GM12878 (cell line): Measurements from ENCODE around the gene ZNF496. TPM values are rescaled to one million over a fixed set of nuclear protein-coding genes. Genes with fewer than 3 reads are reported as not detected.
A peak's percentile ranks its signal among the peaks of the same experiment; 100 is the strongest.

Experiments
- BHLHE40 ChIP-seq, 2 experiments: fragments of 450-650 bp in 1 of 2; IDR thresholded peaks; 2 replicates each; pipeline ENCODE4 v1.6.1; 2011 to 2017; ENCODE audit warnings: low read depth in 2 of 2, borderline replicate concordance in 1 of 2, improper control_type of control experiment in 1 of 2, low read length in 1 of 2, mild to moderate bottlenecking in 1 of 2
- EGR1 ChIP-seq, 2 experiments: IDR thresholded peaks; 1 replicate in 1 of 2; 2 replicates in 1 of 2; pipeline ENCODE4 v1.6.1; 2011 to 2012; ENCODE audit warnings: low read depth in 2 of 2, low read length in 2 of 2, borderline replicate concordance in 1 of 2, mild to moderate bottlenecking in 1 of 2, moderate library complexity in 1 of 2
- ETV6 ChIP-seq, 2 experiments: fragments of 450-650 bp in 1 of 2; IDR thresholded peaks in 1 of 2; conservative IDR thresholded peaks in 1 of 2; 2 replicates each; pipeline ENCODE4 v1.6.1; 2014; ENCODE audit warnings: antibody characterized with exemption in 1 of 2, borderline replicate concordance in 1 of 2, low read depth in 1 of 2, mild to moderate bottlenecking in 1 of 2, moderate library complexity in 1 of 2
- MEF2B ChIP-seq: fragments of 450-650 bp; IDR thresholded peaks from 2 replicates; pipeline ENCODE4 v1.6.1; 2018; ENCODE audit warnings: mild to moderate bottlenecking, moderate library complexity; ENCODE audit not compliant: partially characterized antibody, poor library complexity, severe bottlenecking
- NBN ChIP-seq: fragments of 450-650 bp; IDR thresholded peaks from 2 replicates; pipeline ENCODE4 v1.6.1; 2016
- NKRF ChIP-seq: fragments of 450-650 bp; conservative IDR thresholded peaks from 2 replicates; pipeline ENCODE4 v1.6.1; 2017; ENCODE audit warnings: mild to moderate bottlenecking, moderate library complexity
- NR2F1 ChIP-seq: fragments of 450-650 bp; conservative IDR thresholded peaks from 2 replicates; pipeline ENCODE4 v1.6.1; 2017; ENCODE audit warnings: mild to moderate bottlenecking
- RUNX3 ChIP-seq: IDR thresholded peaks from 2 replicates; pipeline ENCODE4 v1.6.1; 2012; ENCODE audit warnings: low read length, inconsistent platforms
- TAF1 ChIP-seq: IDR thresholded peaks from 2 replicates; pipeline ENCODE4 v1.6.1; 2011; ENCODE audit warnings: mild to moderate bottlenecking, low read depth, low read length, borderline replicate concordance
- USF2 ChIP-seq: IDR thresholded peaks from 2 replicates; pipeline ENCODE4 v1.6.1; 2011; ENCODE audit warnings: low read depth, low read length, improper control_type of control experiment, borderline replicate concordance
- WRNIP1 ChIP-seq: IDR thresholded peaks from 2 replicates; pipeline ENCODE4 v1.6.1; 2011; ENCODE audit warnings: low read depth, low read length, improper control_type of control experiment, borderline replicate concordance
- ZNF687 ChIP-seq: fragments of 450-650 bp; IDR thresholded peaks from 2 replicates; pipeline ENCODE4 v1.6.1; 2017; ENCODE audit warnings: mild to moderate bottlenecking, moderate library complexity
- polyA plus RNA-seq, 11 experiments: library from polyadenylated mRNA; depleted of rRNA in 4 of 11; unstranded in 6 of 11; stranded (reverse) in 5 of 11; fragments of >200 nt; fragmentation: Nextera tagmentation in 4 of 11; fragmentation: Illumina TruSeq in 1 of 11; extraction: Ambion mirVana in 4 of 11; extraction: Trizol in 1 of 11; gene quantifications; 1 replicate in 1 of 11; 2 replicates in 10 of 11; pipeline versions ENCODE4 v1.2.1 to v1.2.3, GENCODE V29; 2011 to 2016; ENCODE audit warnings: inconsistent platforms in 2 of 11, missing spikeins in 2 of 11, low read depth in 1 of 11
- total RNA-seq, 4 experiments: library from RNA; depleted of rRNA in 3 of 4; stranded (reverse); fragments of >200 nt in 3 of 4; fragmentation: Illumina TruSeq in 1 of 4; extraction: Trizol in 1 of 4; gene quantifications; 2 replicates each; pipeline versions ENCODE4 v1.2.1 to v1.2.3, GENCODE V29; 2013 to 2021

Gene ZNF496
- total and polyA plus RNA-seq, 10 of the 15 experiments (the other 5 are each of a cell fraction or from before 2014, with no cell fraction given), result 1.6 to 26.4 (median 12.5) TPM

DNA sequence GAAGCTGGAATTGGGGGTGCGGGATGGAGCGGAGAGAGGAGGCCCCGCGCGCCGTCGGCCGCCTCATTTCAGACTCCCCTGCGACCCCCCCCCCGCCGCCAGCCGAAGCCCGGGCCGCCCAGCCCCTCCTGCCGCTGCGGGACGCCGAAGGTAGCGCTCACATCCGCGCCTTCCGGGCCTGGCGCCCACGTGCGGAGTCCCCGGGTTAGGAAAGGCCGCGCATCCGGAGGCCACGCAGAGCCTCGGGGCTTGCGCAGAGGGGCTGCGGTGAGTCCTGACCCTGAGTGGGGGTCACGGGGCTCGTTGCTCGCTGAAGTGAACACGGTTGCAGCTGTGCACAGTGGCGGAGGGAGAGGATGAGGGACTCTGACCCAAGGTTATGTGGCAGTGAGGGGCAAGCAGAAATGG is 552 bp upstream of the ZNF496 start (continued):
- TF ChIP-seq EGR1 (IDR thresholded peaks at IDR 0.05; ENCODE audit: borderline replicate concordance in 1 of 2, low read depth in 2 of 2, low read length in 2 of 2) (peak in 1 of 2 experiments; percentile 23; a peak in 1 of 3 replicates), NR2F1 (peak; percentile 81), USF2 (no peak), WRNIP1 (no peak), TAF1 (peak; percentile 46; the same call in 1 of the 2 replicates), NBN (peak; percentile 49; the same call in 1 of the 2 replicates), ETV6 (conservative IDR thresholded peaks at IDR 0.05 in 1 of 2, IDR thresholded peaks at IDR 0.05 in 1 of 2; ENCODE audit: borderline replicate concordance in 1 of 2, low read depth in 1 of 2) (no peak), RUNX3 (peak; percentile 48), ZNF687 (peak; percentile 90), MEF2B (peak; percentile 20), NKRF (0 out of 2 replicates have a peak, but pooled peaks have one; percentile 10), BHLHE40 (IDR thresholded peaks at IDR 0.05; ENCODE audit: borderline replicate concordance in 1 of 2, low read depth in 2 of 2, low read length in 1 of 2) (peak; percentile 55 to 82; a peak in 3 of 4 replicates)
